HuH-7.5 (cell line): Measurements from ENCODE around the gene ILKAP.

Experiments
- DNase-seq: peaks from one replicate; pipeline ENCODE4 v3.0.0; 2011; ENCODE audit warnings: low spot score

ILKAP gene

GRCh38 chr2:238122287-238123217 lies 80.9 kb downstream of the ILKAP start:
- no peak for DNase-seq

GRCh38 chr2:238121511-238122286 lies 81.8 kb downstream of the ILKAP start:
- no peak for DNase-seq

GRCh38 chr2:238120463-238121298 lies 82.8 kb downstream of the ILKAP start:
- peak; percentile 60 for DNase-seq
